ENCODE results near the gene CDC42BPA. TPM values are rescaled to one million over a fixed set of nuclear protein-coding genes. Genes with fewer than 3 reads are reported as not detected.

Gene CDC42BPA
- total RNA-seq, 4 donors from 2014 or later: 49.0 to 102 (median 54.2) TPM

DNA sequence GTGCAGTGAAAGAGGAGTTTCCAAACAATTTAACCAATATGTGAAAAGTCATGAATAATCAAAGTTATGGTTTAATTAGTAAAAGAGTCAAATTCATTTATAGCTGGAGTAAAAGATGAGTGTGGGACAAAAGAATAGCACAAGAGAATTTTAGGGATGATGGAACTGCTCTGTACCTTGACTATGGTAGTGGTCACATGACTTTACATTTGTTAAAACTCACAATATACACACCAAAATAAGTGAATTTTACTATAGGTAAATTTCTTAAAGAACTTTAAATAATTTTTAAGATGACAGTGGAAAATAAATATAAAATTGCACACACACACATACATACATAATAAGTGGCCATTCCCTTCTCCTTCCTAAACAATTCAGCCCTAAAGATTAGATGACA is 13.6 kb downstream of the CDC42BPA start:
- in situ Hi-C loops (cut with MboI; ENCODE audit: low pct_ligation_motif_present in 1 of 4, low pct_unique_long_range_greater_than_20kb in 1 of 4, low sequenced_read_pairs in 3 of 4) (no loop called here), intact Hi-C loops (cut with DNase I; ENCODE audit: low total_unique reads) (no loop called here)
- no peak overlapping the region for H3K4me3 ChIP-seq

DNA sequence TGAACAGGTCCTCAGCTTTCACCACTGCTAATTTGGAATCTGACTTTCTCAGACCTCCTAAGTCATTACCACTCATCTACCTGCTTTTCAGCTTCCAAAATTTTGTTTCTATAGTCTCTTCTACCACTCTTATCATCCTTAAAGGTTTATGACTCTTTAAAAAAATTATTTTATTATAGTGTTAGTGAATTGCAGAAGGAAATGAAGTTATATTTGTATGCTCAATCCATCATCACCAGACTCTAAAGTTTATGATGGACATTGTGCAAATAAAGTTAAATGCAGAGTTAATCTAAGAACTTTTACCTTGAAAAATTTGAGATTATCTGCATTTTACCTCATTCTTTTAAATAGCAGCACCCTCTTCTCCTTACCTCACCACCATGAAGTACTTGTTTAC is 14.6 kb downstream of the CDC42BPA start:
- Histone ChIP-seq H3K9me3 (no peaks in the 10 kb centered on the region), H3K27me3 (no peaks in the 10 kb centered on the region), H3K36me3 (no peaks in the 10 kb centered on the region), H3K4me3 (no peak overlapping the region), H3K27ac (peak overlapping the region in 3 of 4 donors; percentile 14 to 29 (median 27)), H3K4me1 (peaks cover 0 to 45% (median 35%) of the 10 kb centered on the region in 4 donors)
- in situ Hi-C loops (cut with MboI; ENCODE audit: low pct_ligation_motif_present in 1 of 4, low pct_unique_long_range_greater_than_20kb in 1 of 4, low sequenced_read_pairs in 3 of 4) (no loop called here), intact Hi-C loops (cut with DNase I; ENCODE audit: low total_unique reads) (no loop called here)
- TF ChIP-seq EP300 (IDR thresholded peaks at IDR 0.05; ENCODE audit: low read depth): no peak
- TF ChIP-seq POLR2AphosphoS5 (IDR thresholded peaks at IDR 0.05): no peak
- TF ChIP-seq, protein P1, sequence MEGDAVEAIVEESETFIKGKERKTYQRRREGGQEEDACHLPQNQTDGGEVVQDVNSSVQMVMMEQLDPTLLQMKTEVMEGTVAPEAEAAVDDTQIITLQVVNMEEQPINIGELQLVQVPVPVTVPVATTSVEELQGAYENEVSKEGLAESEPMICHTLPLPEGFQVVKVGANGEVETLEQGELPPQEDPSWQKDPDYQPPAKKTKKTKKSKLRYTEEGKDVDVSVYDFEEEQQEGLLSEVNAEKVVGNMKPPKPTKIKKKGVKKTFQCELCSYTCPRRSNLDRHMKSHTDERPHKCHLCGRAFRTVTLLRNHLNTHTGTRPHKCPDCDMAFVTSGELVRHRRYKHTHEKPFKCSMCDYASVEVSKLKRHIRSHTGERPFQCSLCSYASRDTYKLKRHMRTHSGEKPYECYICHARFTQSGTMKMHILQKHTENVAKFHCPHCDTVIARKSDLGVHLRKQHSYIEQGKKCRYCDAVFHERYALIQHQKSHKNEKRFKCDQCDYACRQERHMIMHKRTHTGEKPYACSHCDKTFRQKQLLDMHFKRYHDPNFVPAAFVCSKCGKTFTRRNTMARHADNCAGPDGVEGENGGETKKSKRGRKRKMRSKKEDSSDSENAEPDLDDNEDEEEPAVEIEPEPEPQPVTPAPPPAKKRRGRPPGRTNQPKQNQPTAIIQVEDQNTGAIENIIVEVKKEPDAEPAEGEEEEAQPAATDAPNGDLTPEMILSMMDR (IDR thresholded peaks at IDR 0.05): no peak
- no peak for TF ChIP-seq POLR2A (IDR thresholded peaks at IDR 0.05)
- no peak for DNase-seq

More for the DNA sequence above, 13.6 kb downstream of the CDC42BPA start:
- Histone ChIP-seq H3K9me3 (no peaks in the 10 kb centered on the region), H3K27me3 (no peaks in the 10 kb centered on the region), H3K36me3 (no peaks in the 10 kb centered on the region), H3K4me1 (peaks cover 0 to 41% (median 31%) of the 10 kb centered on the region in 4 donors), H3K27ac (no peak overlapping the region)
- DNase-seq: no peak
- TF ChIP-seq, protein P1 (IDR thresholded peaks at IDR 0.05): no peak
- TF ChIP-seq POLR2AphosphoS5 (IDR thresholded peaks at IDR 0.05) (no peak), POLR2A (IDR thresholded peaks at IDR 0.05) (no peak), EP300 (IDR thresholded peaks at IDR 0.05; ENCODE audit: low read depth) (no peak)

DNA sequence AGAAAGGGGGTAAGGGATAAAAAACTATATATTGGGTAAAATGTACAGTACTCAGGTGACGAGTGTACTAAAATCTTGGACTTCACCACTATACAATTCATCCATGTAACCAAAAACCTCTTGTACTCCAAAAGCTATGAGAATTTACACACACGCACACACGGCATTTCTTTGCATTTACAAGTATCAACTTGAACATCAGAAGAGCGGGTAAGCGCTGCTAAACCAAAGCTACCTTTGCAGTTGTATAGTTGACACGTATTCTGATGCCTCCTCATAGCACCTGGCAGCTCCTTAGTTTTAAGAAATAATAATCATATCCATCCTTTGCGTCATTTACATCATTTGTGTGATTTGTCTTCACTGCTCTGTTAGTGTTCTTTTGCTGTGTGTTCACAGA is 17.6 kb downstream of the CDC42BPA start:
- Histone ChIP-seq H3K27me3 (no peaks in the 10 kb centered on the region), H3K27ac (no peak overlapping the region), H3K4me1 (peaks cover 0 to 47% (median 38%) of the 10 kb centered on the region in 4 donors), H3K4me3 (no peak overlapping the region), H3K36me3 (no peaks in the 10 kb centered on the region), H3K9me3 (no peaks in the 10 kb centered on the region)
- in situ Hi-C loops (cut with MboI; ENCODE audit: low pct_ligation_motif_present in 1 of 4, low pct_unique_long_range_greater_than_20kb in 1 of 4, low sequenced_read_pairs in 3 of 4): no loop called here
- intact Hi-C loops (cut with DNase I; ENCODE audit: low total_unique reads): no loop called here
- TF ChIP-seq POLR2A (IDR thresholded peaks at IDR 0.05) (no peak), POLR2AphosphoS5 (IDR thresholded peaks at IDR 0.05) (no peak), EP300 (IDR thresholded peaks at IDR 0.05; ENCODE audit: low read depth) (no peak)
- TF ChIP-seq, protein P1 (IDR thresholded peaks at IDR 0.05): no peak
- no peak for DNase-seq
- 95 to 96% methylated on average over 5 to 7 of the region's 7 CpGs for WGBS, 2 donors (ENCODE audit: low coverage in 1 of 2)

DNA sequence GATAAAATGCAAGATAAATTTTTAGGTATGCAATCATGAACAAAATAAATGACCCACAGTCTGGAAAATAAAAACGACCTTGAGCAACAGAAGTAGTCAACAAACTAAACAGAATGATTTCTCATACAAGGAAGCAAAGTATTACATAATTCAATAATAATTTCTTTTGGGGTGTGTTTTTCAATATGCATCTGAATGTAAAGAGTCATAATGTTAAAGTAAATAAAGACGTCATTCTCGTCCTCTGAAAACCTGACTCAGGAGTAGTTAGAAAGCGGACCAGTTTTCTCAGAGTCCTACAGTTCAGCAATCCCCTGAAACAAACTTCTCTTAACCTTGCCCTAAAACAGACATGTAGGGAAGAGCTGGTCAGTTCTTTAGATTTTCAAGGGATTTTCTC is 18.6 kb downstream of the CDC42BPA start:
- H3K36me3 ChIP-seq: no peaks in the 10 kb centered on the region
- DNase-seq: no peak
- no peaks in the 10 kb centered on the region for H3K27me3 ChIP-seq
- no peaks in the 10 kb centered on the region for H3K9me3 ChIP-seq
- intact Hi-C loops (cut with DNase I; ENCODE audit: low total_unique reads) (no loop called here), in situ Hi-C loops (cut with MboI; ENCODE audit: low pct_ligation_motif_present in 1 of 4, low pct_unique_long_range_greater_than_20kb in 1 of 4, low sequenced_read_pairs in 3 of 4) (no loop called here)
- no peak overlapping the region for H3K4me3 ChIP-seq
- 26 to 36% methylated on average over 4 of the region's 4 CpGs for WGBS, 2 donors (ENCODE audit: low coverage in 1 of 2)
- TF ChIP-seq EP300 (IDR thresholded peaks at IDR 0.05; ENCODE audit: low read depth): no peak
- TF ChIP-seq, protein P1 (IDR thresholded peaks at IDR 0.05): no peak
- no peak for TF ChIP-seq POLR2AphosphoS5 (IDR thresholded peaks at IDR 0.05)
- TF ChIP-seq POLR2A (IDR thresholded peaks at IDR 0.05): no peak
- peak overlapping the region; percentile 9 to 63 (median 40) for H3K27ac ChIP-seq
- peaks cover 0 to 47% (median 38%) of the 10 kb centered on the region in 4 donors for H3K4me1 ChIP-seq
